HG02759 (cell line): ENCODE data around the gene PRR23E.

Experiments used
- ATAC-seq: cut with Tn5 transposase; IDR thresholded peaks from one replicate; pipeline ENCODE4 v1.9.1; 2021; ENCODE audit warnings: mild to moderate bottlenecking, moderate library complexity; ENCODE audit not compliant: unreplicated experiment

The PRR23E gene

DNA sequence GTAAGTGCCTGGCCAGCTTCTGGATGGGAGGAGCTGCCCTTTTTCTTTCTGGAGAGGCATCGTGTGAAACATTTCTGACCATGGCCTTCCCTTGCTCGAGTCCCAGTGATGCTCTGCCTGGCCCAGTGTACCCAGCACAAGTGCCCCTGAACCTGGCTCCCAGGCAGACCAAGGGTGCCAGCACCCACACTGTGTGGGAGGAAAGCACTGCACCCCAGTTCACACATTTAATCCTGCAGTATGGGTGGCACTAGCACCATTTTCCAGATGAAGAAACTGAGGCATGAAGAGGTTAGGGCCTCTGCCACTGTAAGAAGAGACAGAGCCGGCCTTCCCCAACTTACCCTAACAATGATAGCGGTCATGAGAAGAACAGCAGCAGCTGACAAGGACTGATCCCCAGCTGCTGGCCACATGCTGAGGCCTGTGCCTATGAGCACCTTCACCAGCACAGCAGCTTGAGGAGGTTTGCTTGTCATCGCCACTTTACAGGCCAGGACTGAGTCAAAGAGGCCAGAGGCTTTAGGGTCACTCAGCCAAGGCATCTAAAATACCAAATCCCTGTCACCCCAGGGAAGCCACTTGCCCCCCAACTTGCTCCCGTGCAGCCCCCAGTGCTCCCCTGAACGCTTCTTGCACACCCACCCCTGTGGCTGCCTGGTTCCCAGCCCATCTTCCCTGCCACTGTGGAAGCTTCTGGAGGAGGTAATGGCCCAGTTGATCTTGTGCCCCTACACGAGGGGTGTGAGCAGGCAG, 15.0 kb downstream of the PRR23E start:
- no peak for ATAC-seq

DNA sequence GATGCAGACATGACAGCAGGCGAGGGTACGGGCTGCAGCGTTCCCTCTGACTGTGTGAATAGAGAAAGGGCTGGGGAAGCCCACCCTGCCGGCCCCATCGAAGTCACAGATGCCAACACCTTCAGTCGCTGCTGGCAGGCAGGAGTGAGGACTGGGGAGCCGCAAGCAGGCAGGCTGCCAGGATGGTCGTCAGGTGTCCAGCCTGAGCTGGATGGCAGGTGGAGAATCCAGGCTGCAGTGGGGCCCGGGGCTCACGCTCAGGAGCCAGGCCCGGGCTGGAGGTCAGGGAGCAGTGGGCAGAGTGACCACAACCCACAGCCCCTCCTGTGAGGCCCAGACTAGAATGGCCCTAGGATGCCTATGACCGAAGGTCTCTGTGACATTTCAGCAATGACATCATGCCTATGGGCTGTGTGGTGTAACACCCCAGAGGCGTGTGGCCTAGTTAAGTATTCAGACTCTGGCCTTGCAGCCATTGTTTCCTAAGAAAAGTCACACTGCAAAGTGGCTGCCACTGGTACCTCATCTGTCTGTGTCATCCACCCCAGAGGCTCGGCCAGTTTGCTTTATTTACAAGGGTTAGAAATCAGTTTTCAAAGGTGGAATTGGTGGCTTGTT, 15.7 kb downstream of the PRR23E start:
- ATAC-seq: no peak

DNA sequence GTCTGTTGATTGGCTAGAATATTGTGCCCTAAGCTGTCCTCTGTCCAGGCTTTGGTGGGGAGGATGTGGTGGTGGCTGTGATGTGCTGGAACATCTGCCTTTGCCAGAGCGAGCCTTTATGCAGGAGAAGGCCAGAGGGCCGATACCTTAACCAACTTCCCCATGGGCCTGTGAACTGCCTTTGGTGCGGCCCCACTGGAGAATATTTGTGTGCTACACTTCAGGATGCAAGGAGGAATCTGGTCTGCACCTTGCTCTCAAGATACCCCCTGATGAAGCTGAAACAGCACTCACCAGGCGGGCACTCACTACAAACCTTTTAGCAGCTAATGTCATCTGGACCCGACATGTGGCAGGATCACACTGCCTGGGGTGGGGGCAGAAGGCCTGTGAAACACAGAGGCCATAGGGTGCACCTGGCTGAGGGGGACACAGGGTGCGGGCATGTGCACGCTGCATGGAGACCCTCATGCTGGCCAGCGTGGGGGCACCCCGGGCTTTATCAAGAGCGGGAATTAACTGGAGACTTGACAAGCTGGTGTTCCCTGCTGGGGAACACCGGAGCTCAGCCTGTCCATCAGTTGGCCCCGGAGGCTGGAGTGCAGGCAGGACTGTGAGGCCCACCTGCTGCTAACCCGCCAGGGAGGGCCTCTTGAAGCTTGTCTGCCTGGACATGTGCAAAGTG, 16.4 kb downstream of the PRR23E start:
- ATAC-seq: no peak

- ATAC-seq: no peak
Observed at GRCh38 chr3:127209840-127210653, 17.1 kb downstream of the PRR23E start.

GRCh38 chr3:127210654-127210943, 17.7 kb downstream of the PRR23E start:
- ATAC-seq: no peak

DNA sequence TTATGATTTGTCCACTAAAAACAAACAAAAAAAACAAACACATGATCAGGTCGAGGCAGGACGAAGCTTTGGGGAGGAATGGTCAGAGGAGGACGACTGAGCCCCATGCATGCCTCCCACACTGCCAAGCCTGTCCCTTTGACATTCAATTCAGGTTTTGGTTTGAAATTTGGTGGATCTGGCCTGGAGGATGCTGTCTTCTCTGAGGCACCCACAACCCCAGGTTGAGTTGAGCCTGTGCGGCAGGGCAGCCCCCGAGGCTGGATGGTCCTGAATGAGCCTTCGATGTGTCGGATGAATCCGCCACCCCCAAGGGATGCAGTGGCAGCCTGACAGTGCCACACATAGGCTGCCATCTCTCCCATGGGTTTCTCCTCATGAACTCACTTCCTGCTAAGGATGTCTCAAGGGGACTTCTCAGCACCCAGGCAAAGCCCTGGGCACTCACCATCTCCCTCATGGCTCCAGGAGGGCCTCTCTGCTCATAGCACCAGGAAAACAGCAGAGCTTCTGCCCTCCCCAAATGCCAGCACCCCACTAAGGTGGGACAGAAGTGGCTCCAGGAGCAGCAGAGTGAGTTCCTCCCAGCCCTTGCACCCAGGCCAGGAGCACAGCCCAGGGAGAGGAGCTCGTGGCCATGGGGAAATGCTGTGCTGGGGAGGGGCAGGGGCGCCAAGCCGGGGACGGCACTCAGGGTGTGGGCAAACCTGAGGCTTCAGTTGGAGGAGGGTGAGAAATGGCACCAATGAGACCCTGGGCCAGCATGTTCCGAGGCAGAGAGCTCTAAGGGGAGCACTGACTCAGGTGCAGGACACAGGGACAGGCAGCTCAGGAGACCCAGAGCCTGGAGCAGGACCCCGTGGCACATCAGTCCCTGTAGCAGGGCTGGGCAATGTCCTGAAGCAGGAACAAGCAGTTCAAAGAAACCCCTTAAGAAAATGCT, 18.5 kb downstream of the PRR23E start:
- ATAC-seq: no peak

DNA sequence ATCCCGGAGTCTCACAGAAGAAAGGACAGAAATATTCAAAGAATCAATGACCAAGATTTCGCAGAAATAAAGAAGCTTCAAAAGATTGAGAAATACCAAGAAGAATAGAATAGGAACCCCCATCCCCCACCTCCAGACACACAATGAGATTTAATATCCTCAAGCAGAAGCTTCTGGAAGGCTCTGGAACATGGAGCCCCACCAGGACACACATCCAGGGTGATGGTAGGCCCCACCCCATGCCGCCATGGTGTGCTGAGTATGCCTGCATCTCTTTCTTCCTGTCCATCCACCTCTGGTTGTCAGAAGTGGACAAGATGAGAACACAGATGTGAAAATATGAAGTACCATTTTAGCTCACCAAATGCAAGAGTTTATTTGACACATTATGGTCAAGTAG, 19.3 kb downstream of the PRR23E start:
- no peak for ATAC-seq

DNA sequence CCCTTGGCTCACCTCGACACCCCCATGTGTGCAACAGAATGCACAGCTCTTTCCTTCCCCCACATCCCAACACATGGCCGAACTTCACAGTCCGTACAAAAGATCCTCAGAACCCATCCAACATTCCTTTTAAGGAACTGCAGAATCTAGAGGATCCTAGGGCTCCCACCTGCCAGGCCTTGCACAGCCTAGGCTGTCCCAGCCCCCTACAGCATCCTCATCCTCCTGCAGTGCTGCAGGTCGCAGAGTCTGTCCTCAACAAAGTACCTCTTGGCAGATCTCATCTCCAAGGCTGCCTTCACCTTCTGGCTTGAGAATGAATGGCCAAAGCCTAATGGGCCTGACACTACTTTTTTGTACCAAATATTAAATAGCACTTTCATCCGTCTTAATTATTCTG, 19.8 kb downstream of the PRR23E start:
- no peak for ATAC-seq

GRCh38 chr3:127213381-127213918, 20.5 kb downstream of the PRR23E start:
- ATAC-seq: no peak

- no peak for ATAC-seq
Observed at GRCh38 chr3:127214975-127215374, 22.0 kb downstream of the PRR23E start.

GRCh38 chr3:127215714-127216414, 22.9 kb downstream of the PRR23E start:
- no peak for ATAC-seq

GRCh38 chr3:127216415-127217261, 23.7 kb downstream of the PRR23E start:
- ATAC-seq: no peak

DNA sequence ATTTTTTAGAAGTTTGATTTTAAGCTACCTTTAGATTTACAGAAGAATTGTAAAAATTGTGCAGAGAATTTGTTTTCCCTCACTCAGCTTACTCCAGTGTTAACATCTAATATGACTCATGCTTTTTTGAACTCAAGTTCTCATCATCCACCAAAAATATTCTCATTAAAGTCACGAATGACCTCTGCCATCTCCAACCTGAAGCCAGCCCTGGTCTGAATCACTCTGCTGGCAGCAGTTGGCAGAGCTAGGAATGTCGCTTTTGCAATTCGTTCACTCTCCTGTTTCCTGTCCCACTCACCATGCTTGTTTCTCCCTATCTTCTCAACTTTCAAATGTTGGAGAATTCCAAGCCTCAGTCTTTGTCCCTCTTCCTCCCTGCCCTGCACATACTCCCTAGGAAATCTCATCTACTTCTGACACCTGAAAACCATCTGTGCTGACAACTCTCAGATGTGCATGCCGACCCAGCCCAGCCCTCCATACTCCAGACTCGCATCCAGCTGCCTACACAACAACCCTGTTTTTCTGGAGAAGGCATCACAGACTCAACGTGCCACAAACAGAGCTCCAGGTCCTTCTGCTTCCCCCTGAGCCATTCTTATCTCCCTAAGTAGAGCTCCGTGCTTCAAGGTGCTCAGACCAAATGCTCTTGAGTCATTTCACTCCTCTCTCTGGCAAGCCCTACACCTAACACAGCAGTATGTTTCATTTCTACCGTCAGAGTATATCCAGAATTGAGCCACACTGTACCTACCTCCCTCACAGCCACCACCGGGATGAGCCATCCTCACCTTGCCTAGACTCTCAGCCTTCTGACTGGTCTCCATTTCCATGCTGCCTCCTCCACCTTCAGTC, 24.9 kb downstream of the PRR23E start:
- ATAC-seq: no peak

GRCh38 chr3:127218454-127218922, 25.6 kb downstream of the PRR23E start:
- no peak for ATAC-seq

GRCh38 chr3:127220497-127220896, 27.6 kb downstream of the PRR23E start:
- ATAC-seq: no peak

DNA sequence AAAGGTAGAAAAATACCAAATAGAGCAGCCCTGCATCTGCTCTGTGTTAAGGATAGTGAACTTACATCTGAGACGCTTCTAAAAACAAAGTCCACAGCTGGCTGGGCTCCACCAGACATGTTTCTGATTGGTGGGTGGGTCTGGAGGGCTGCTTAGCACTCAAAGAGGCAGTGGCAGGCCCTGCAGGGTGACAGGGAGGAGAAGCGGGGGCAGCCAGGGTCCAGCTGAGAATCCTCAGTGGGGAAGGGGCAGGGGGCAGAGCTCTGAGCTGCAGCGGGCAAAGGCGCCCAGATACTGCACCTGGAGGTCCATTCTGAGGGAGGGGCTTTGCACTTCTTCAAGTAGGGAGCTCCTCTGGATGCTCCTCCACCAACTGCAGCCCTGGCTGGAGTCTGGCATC, 28.1 kb downstream of the PRR23E start:
- ATAC-seq: no peak

GRCh38 chr3:127221446-127222035, 28.6 kb downstream of the PRR23E start:
- ATAC-seq: no peak
